Retina (tissue), 1 donor: ENCODE results near the gene NTM.
"Not testable (repeated sequence)": the region's sequence is repeated elsewhere in the genome, so short reads cannot be mapped to it uniquely, and the experiment has no call there.

Source experiments
- DNase-seq: peaks from one replicate; pipeline ENCODE4 v3.0.0-alpha.2; 2016

NTM gene

GRCh38 chr11:132301900-132302299 is 931.5 kb downstream of the NTM start:
- DNase-seq: no peak

- DNase-seq: no peak
Measured at GRCh38 chr11:132307309-132308020, 937.0 kb downstream of the NTM start.

- DNase-seq: no peak
Measured at GRCh38 chr11:132310390-132311375, 940.3 kb downstream of the NTM start.

GRCh38 chr11:132311703-132312102 is 941.3 kb downstream of the NTM start:
- no peak for DNase-seq

GRCh38 chr11:132312161-132312560 is 941.7 kb downstream of the NTM start:
- DNase-seq: no peak

- DNase-seq: peak; percentile 65
Measured at GRCh38 chr11:132312701-132313111, 942.3 kb downstream of the NTM start.

GRCh38 chr11:132314911-132315455 is 944.6 kb downstream of the NTM start:
- DNase-seq: no peak

- no peak for DNase-seq
Measured at GRCh38 chr11:132315696-132316095, 945.3 kb downstream of the NTM start.

GRCh38 chr11:132318421-132319157 is 948.2 kb downstream of the NTM start:
- no peak for DNase-seq

GRCh38 chr11:132319419-132319818 is 949.0 kb downstream of the NTM start:
- not testable (repeated sequence) for DNase-seq

GRCh38 chr11:132330515-132330914 is 960.1 kb downstream of the NTM start:
- DNase-seq: peak; percentile 44

GRCh38 chr11:132332521-132332920 is 962.1 kb downstream of the NTM start:
- DNase-seq: no peak

GRCh38 chr11:132334769-132335280 is 964.4 kb downstream of the NTM start:
- no peak for DNase-seq

- DNase-seq: no peak
Measured at GRCh38 chr11:132335311-132335710, 964.9 kb downstream of the NTM start.

- no peak for DNase-seq
Measured at GRCh38 chr11:132336781-132337535, 966.5 kb downstream of the NTM start.

GRCh38 chr11:132337819-132338416 is 967.5 kb downstream of the NTM start:
- no peak for DNase-seq

GRCh38 chr11:132342408-132342807 is 972.0 kb downstream of the NTM start:
- DNase-seq: no peak

GRCh38 chr11:132343445-132344175 is 973.2 kb downstream of the NTM start:
- DNase-seq: no peak

- DNase-seq: no peak
Measured at GRCh38 chr11:132346558-132347148, 976.2 kb downstream of the NTM start.
